Tibial artery (tissue), 4 donors: Measurements from ENCODE around the gene GPR63.

Experiments used
- DNase-seq, 2 donors: peaks; one replicate each; pipeline ENCODE4 v3.0.0-alpha.2; 2019
- H3K27ac ChIP-seq, 2 donors: fragments of 200-600 bp; sonication (generic) in 1 of 2; 1 replicate in 1 of 2; 2 replicates in 1 of 2; pipeline ENCODE4 v1.5.1; 2018 to 2019; ENCODE audit warnings: mild to moderate bottlenecking in 1 of 2
- H3K27me3 ChIP-seq, 2 donors: fragments of 200-600 bp; sonication (generic) in 1 of 2; one replicate each; pipeline versions ENCODE4 v1.5.1 to v1.6.0; 2016 to 2019
- H3K36me3 ChIP-seq, 3 donors: fragments of 200-600 bp; sonication (generic) in 2 of 3; one replicate each; pipeline ENCODE4 v1.5.1; 2016 to 2019; ENCODE audit warnings: mild to moderate bottlenecking in 2 of 3
- H3K4me1 ChIP-seq, 4 donors: fragments of 200-600 bp; sonication (generic) in 2 of 4; 1 replicate in 3 of 4; 2 replicates in 1 of 4; pipeline ENCODE4 v1.5.1; 2016 to 2019
- H3K4me3 ChIP-seq, 2 donors: fragments of 200-600 bp; sonication (generic) in 1 of 2; 1 replicate in 1 of 2; 2 replicates in 1 of 2; pipeline ENCODE4 v1.5.1; 2018 to 2019; ENCODE audit warnings: mild to moderate bottlenecking in 2 of 2
- H3K9me3 ChIP-seq, 3 donors: fragments of 200-600 bp; sonication (generic) in 1 of 3; one replicate each; pipeline ENCODE4 v1.5.1; 2016 to 2019
- CTCF ChIP-seq, 2 experiments: fragments of 200-600 bp in 1 of 2; fragments of 450-650 bp in 1 of 2; IDR thresholded peaks; one replicate each; pipeline ENCODE4 v1.5.1; 2017 to 2019; ENCODE audit warnings: antibody characterized with exemption in 2 of 2, mild to moderate bottlenecking in 1 of 2, moderate library complexity in 1 of 2
- intact Hi-C: fragments of 100-400 bp; cut with DNase I; formaldehyde crosslinking; loops from one replicate; pipeline ENCODE4 v1.15.0; 2023; ENCODE audit warnings: low total_unique reads

Gene GPR63

DNA sequence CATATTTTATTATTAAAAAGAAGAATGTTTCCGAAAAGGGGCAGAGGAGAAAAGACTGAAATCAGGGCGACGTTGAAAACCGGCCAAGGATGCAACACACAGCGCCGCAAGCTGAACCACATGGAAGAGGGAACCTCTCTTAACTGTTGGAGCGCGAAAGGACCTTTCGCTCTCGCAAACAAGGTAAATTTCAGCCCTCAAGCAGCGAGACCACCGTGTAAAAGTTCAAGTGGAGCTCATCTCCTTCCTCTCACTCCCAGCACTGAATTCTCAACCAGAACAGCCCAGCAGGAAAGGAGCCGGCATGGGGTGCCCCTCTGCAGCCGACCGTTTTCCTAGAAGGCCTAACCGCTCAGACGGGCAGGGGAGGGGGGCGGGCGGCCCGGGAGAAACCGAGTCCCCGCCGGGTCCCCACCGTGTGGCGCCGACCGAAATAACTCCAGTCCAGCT lies 621 bp downstream of the GPR63 start:
- DNase-seq: no peak
- intact Hi-C loops: loop anchor here (10.0 kb wide), 1 partner anchor 58 kb away; the partner anchor contains the start of gene NDUFAF4
- peak overlapping the region; percentile 82 to 94 for H3K4me3 ChIP-seq
- peaks cover 0 to 23% (median 9%) of the 10 kb centered on the region in 4 donors for H3K4me1 ChIP-seq
- H3K27ac ChIP-seq: peak overlapping the region; percentile 72 to 79
- H3K27me3 ChIP-seq: no peaks in the 10 kb centered on the region
- no peaks in the 10 kb centered on the region for H3K36me3 ChIP-seq
- TF ChIP-seq CTCF (IDR thresholded peaks at IDR 0.05): no peak
- no peaks in the 10 kb centered on the region for H3K9me3 ChIP-seq

GRCh38 chr6:96834070-96834469 lies 3.2 kb downstream of the GPR63 start:
- Histone ChIP-seq H3K27me3 (no peaks in the 10 kb centered on the region), H3K4me3 (no peak overlapping the region), H3K9me3 (no peaks in the 10 kb centered on the region), H3K4me1 (peaks cover 0 to 23% (median 9%) of the 10 kb centered on the region in 4 donors), H3K27ac (no peak overlapping the region), H3K36me3 (peaks cover 0 to 3% (median 0%) of the 10 kb centered on the region in 3 donors)
- DNase-seq: no peak
- TF ChIP-seq CTCF (IDR thresholded peaks at IDR 0.05): no peak
- intact Hi-C loops: loop anchor here (10.0 kb wide), 1 partner anchor 61 kb away; the partner anchor contains the start of gene NDUFAF4

GRCh38 chr6:96832780-96833179 lies 4.5 kb downstream of the GPR63 start:
- Histone ChIP-seq H3K4me3 (no peak overlapping the region), H3K27ac (no peak overlapping the region), H3K4me1 (peaks cover 0 to 23% (median 6%) of the 10 kb centered on the region in 4 donors), H3K9me3 (no peaks in the 10 kb centered on the region), H3K36me3 (peaks cover 0 to 4% (median 0%) of the 10 kb centered on the region in 3 donors), H3K27me3 (no peaks in the 10 kb centered on the region)
- intact Hi-C loops: loop anchor here (10.0 kb wide), 1 partner anchor 62 kb away; the partner anchor contains the start of gene NDUFAF4
- TF ChIP-seq CTCF (IDR thresholded peaks at IDR 0.05): no peak
- no peak for DNase-seq

DNA sequence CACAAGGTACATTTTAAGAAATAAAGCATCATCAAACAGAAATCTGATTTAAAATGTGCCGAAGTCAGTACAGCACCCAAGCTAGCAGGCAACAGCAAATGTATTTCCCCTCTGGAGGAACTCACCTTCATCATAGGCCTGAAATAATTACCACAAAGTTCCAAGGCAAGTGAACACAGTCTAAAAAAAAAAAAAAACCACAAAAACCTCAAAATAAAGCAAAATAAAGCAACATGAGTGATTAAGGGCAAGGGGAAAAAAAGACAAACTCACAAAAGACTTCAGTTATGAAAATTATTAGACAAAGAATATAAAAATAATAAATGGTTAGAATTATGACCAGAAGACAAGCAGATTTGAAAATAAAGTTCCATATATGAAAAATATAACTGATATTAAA lies 10.4 kb downstream of the GPR63 start:
- H3K4me3 ChIP-seq: no peak overlapping the region
- no peaks in the 10 kb centered on the region for H3K9me3 ChIP-seq
- H3K27ac ChIP-seq: no peak overlapping the region
- no peak for DNase-seq
- TF ChIP-seq CTCF (IDR thresholded peaks at IDR 0.05): no peak
- H3K36me3 ChIP-seq: peaks cover 0 to 4% (median 0%) of the 10 kb centered on the region in 3 donors
- intact Hi-C loops: no loop called here
- no peaks in the 10 kb centered on the region for H3K27me3 ChIP-seq
- no peaks in the 10 kb centered on the region for H3K4me1 ChIP-seq

- Histone ChIP-seq H3K36me3 (no peaks in the 10 kb centered on the region), H3K9me3 (no peaks in the 10 kb centered on the region), H3K27me3 (no peaks in the 10 kb centered on the region), H3K27ac (no peak overlapping the region), H3K4me1 (no peaks in the 10 kb centered on the region), H3K4me3 (no peak overlapping the region)
- intact Hi-C loops: no loop called here
- DNase-seq: no peak
- no peak for TF ChIP-seq CTCF (IDR thresholded peaks at IDR 0.05)
Observed at GRCh38 chr6:96823743-96824142, 13.5 kb downstream of the GPR63 start.

- Histone ChIP-seq H3K36me3 (no peaks in the 10 kb centered on the region), H3K4me3 (no peak overlapping the region), H3K4me1 (peaks cover 0 to 11% (median 3%) of the 10 kb centered on the region in 4 donors), H3K9me3 (no peaks in the 10 kb centered on the region), H3K27me3 (no peaks in the 10 kb centered on the region), H3K27ac (no peak overlapping the region)
- intact Hi-C loops: no loop called here
- no peak for TF ChIP-seq CTCF (IDR thresholded peaks at IDR 0.05)
- DNase-seq: no peak
Observed at GRCh38 chr6:96821034-96821433, 16.2 kb downstream of the GPR63 start.
